Right cardiac atrium (tissue), 5 donors: Measurements from ENCODE around the gene BEND3. TPM values are rescaled to one million over a fixed set of nuclear protein-coding genes. Genes with fewer than 3 reads are reported as not detected.
"Not testable (repeated sequence)": the region's sequence is repeated elsewhere in the genome, so short reads cannot be mapped to it uniquely, and the experiment has no call there.

Experiments
- ATAC-seq, 2 donors: fragments of 200-7000 bp; cut with Tn5 transposase; one replicate each; pipeline versions ENCODE4 v1.8.0 to v1.9.1; 2020; ENCODE audit warnings: moderate library complexity in 2 of 2, mild to moderate bottlenecking in 1 of 2
- DNase-seq, 3 donors: peaks; one replicate each; pipeline ENCODE4 v3.0.0-alpha.2; 2020
- H3K27ac ChIP-seq: one replicate; pipeline ENCODE4 v1.5.1; 2013; ENCODE audit warnings: mild to moderate bottlenecking, low read length, control low read depth, moderate library complexity
- H3K27me3 ChIP-seq: one replicate; pipeline ENCODE4 v1.6.1; 2013; ENCODE audit not compliant: control insufficient read depth, insufficient read depth
- H3K4me1 ChIP-seq: one replicate; pipeline ENCODE4 v1.6.1; 2013; ENCODE audit warnings: low read length; ENCODE audit not compliant: control insufficient read depth, insufficient read depth
- H3K4me3 ChIP-seq: one replicate; pipeline ENCODE4 v1.5.1; 2013; ENCODE audit warnings: low read length, control low read depth
- H3K9me3 ChIP-seq: one replicate; pipeline ENCODE4 v1.6.1; 2013; ENCODE audit warnings: low read length; ENCODE audit not compliant: control insufficient read depth
- WGBS: extraction: QIAGEN DNeasy Blood & Tissue Kit; methylation state at CpG from one replicate; pipeline ENCODE4 v1.1.7; 2013; 5-methylcytosine and 5-hydroxymethylcytosine counted together
- intact Hi-C, 4 donors: fragments of 100-400 bp; cut with DNase I; formaldehyde crosslinking; loops; one replicate each; pipeline versions ENCODE4 v1.11.0 to v1.14.0; 2022 to 2023
- polyA plus RNA-seq: library from polyadenylated mRNA; stranded (reverse); fragments of 200-250 nt; gene quantifications from one replicate; pipeline ENCODE4 v1.2.3, GENCODE V29; 2013
- total RNA-seq, 4 donors: library from RNA; stranded (reverse); fragmentation: NEBNext Ultra II Directional; extraction: Animal tissue kit (Norgen Biotek cat#: 25700); gene quantifications; one replicate each; pipeline ENCODE4 v1.2.1, GENCODE V29; 2021
- donor health status: healthy with polysubstance abuse.
- donor health status: DM: no; HTN: yes; CAD: no.
- donor health status: DM: no; HTN: no; CAD: no.
- donor health status: DM: no; HTN: yes; CAD: no; lungs with severe emphysema.
- donor health status: DM: yes; HTN: yes; CAD: no.

BEND3 gene
- total and polyA plus RNA-seq, 5 donors: 0.36 to 1.4 (median 0.94) TPM

- no peaks in the 10 kb centered on the region for H3K27me3 ChIP-seq
- H3K27ac ChIP-seq: no peak overlapping the region
- no peak overlapping the region for H3K4me3 ChIP-seq
- no peaks in the 10 kb centered on the region for H3K9me3 ChIP-seq
- intact Hi-C loops: no loop called here
- 55% methylated on average over 1 of the region's 1 CpG for WGBS
- H3K4me1 ChIP-seq: no peaks in the 10 kb centered on the region
- ATAC-seq (no peak), DNase-seq (no peak)
Measured at GRCh38 chr6:107021446-107022185, 93.7 kb downstream of the BEND3 start.

- intact Hi-C loops: no loop called here
- ATAC-seq (no peak), DNase-seq (no peak)
- WGBS: 59% methylated on average over 4 of the region's 4 CpGs
- Histone ChIP-seq H3K27me3 (no peaks in the 10 kb centered on the region), H3K9me3 (no peaks in the 10 kb centered on the region), H3K4me1 (no peaks in the 10 kb centered on the region), H3K27ac (no peak overlapping the region), H3K4me3 (no peak overlapping the region)
Measured at GRCh38 chr6:107020239-107020638, 95.1 kb downstream of the BEND3 start.

DNA sequence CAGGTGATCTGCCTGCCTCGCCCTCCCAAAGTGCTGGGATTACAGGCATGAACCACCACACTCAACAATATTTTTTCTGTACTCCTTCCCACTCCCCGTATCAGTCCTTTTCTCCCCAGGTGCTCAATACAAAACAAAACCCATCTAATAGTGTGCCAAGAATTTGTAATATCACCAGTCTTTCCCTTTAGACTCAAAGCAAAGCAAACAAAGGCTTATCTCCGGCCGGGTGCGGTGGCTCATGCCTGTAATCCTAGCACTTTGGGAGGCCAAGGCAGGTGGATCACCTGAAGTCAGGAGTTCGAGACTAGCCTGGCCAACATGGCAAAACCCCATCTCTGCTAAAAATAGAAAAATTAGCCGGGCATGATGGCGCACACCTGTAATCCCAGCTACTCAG lies 95.7 kb downstream of the BEND3 start:
- DNase-seq, H3K9me3 ChIP-seq, H3K4me3 ChIP-seq, intact Hi-C loops, H3K27ac ChIP-seq, H3K27me3 ChIP-seq, ATAC-seq, H3K4me1 ChIP-seq: not testable (repeated sequence)
- WGBS: 75% methylated on average over 8 of the region's 8 CpGs

DNA sequence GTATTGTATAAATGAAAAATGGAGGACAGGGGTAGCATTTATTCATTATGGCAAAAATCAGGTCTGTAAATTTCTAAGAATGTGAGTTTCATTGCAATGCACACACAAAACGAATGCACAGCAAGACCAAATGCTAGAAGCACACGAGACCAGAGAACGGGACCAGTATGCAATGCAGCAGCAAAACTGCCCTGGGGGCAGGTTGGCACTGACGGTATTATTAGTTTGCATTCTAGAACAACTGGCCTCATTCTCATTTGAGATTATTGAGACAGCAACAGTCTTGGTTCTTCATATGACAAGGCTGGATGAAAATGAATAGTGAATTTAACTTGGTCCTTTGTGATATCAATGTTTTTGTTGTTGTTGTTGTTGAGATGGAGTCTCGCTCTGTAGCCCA lies 96.3 kb downstream of the BEND3 start:
- intact Hi-C loops: no loop called here
- no peak overlapping the region for H3K27ac ChIP-seq
- ATAC-seq (no peak), DNase-seq (no peak)
- WGBS: 93% methylated on average over 5 of the region's 5 CpGs
- no peak overlapping the region for H3K4me3 ChIP-seq
- H3K27me3 ChIP-seq: no peaks in the 10 kb centered on the region
- no peaks in the 10 kb centered on the region for H3K9me3 ChIP-seq
- no peaks in the 10 kb centered on the region for H3K4me1 ChIP-seq

Other genes starting within 250 kb of the BEND3 start
- gene CD24, start 140.8 kb downstream of the BEND3 start, total RNA-seq: 1 to 10 TPM in 2 of 4 donors, under 1 TPM in 1, not detected in 1; 0.60 to 2.2 (median 1.1) TPM
- gene CD24, start 140.8 kb downstream of the BEND3 start, polyA plus RNA-seq: 1.2 TPM
- gene MTRES1, start 87.3 kb downstream of the BEND3 start, total RNA-seq: 10 to 100 TPM; 26.2 to 34.3 (median 29.3) TPM
- gene MTRES1, start 87.3 kb downstream of the BEND3 start, polyA plus RNA-seq: 60.2 TPM